Mucosa of stomach (tissue), 1 donor: ENCODE results near the gene TAAR2.

Source experiments
- H3K27me3 ChIP-seq: one replicate; pipeline ENCODE4 v1.7.0; 2013; ENCODE audit warnings: mild to moderate bottlenecking, low read length; ENCODE audit not compliant: control insufficient read depth, insufficient read depth
- H3K36me3 ChIP-seq: one replicate; pipeline ENCODE4 v1.7.0; 2013; ENCODE audit warnings: low read length; ENCODE audit not compliant: control insufficient read depth, insufficient read depth
- H3K4me1 ChIP-seq: one replicate; pipeline ENCODE4 v1.7.0; 2013; ENCODE audit warnings: mild to moderate bottlenecking, low read length; ENCODE audit not compliant: control insufficient read depth, insufficient read depth
- H3K4me3 ChIP-seq: one replicate; pipeline ENCODE4 v1.7.0; 2013; ENCODE audit warnings: low read length
- H3K9ac ChIP-seq: one replicate; pipeline ENCODE4 v1.7.0; 2013; ENCODE audit warnings: mild to moderate bottlenecking, low read length, moderate library complexity
- H3K9me3 ChIP-seq: one replicate; pipeline ENCODE4 v1.7.0; 2013; ENCODE audit warnings: mild to moderate bottlenecking, low read length, moderate library complexity; ENCODE audit not compliant: control insufficient read depth
- donor health status: Pancreatic carcinoma.

The TAAR2 gene

DNA sequence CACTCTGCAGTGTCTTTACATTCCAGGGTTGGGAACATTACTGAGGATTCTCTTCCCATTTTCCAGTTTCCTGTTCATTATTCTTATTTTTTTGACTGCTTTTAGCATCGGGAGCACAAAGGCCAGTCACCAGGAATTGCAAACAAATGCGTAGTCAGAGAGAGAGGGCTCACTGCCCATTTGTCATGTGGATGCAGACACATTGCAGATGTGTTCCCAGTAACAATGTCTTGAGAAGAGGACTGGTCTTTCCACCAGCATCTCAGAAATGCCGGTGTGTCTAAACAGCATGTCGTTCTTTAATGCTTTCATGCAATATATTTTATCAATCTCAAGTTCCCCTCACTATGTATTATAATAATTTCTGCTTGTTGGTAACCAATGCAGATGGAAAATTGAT lies 54.9 kb downstream of the TAAR2 start:
- no peak overlapping the region for H3K9ac ChIP-seq
- no peak overlapping the region for H3K4me3 ChIP-seq
- peaks cover 20% of the 10 kb centered on the region for H3K27me3 ChIP-seq
- no peaks in the 10 kb centered on the region for H3K4me1 ChIP-seq
- H3K9me3 ChIP-seq, result no peaks in the 10 kb centered on the region
- no peaks in the 10 kb centered on the region for H3K36me3 ChIP-seq

DNA sequence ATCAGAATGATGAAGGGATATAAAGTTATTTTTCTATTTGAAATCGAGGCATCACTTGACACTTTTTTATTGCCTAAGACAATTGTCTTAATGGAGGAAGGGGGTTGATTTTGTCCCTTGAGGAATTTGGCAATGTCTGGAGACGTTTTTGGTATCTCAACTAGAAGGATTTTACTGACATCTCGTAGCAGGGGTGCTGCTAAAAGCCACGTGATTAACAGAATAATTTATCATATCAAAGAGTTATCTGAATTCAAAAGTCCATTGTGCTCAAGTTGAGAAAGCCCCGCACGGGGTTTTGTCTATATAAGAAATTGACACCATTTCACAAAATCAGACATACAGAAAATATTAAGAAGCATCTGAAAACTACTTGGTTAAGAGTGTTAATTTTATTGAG lies 55.5 kb downstream of the TAAR2 start:
- Histone ChIP-seq H3K4me3 (no peak overlapping the region), H3K27me3 (peaks cover 20% of the 10 kb centered on the region), H3K9me3 (no peaks in the 10 kb centered on the region), H3K9ac (no peak overlapping the region), H3K4me1 (no peaks in the 10 kb centered on the region), H3K36me3 (no peaks in the 10 kb centered on the region)

DNA sequence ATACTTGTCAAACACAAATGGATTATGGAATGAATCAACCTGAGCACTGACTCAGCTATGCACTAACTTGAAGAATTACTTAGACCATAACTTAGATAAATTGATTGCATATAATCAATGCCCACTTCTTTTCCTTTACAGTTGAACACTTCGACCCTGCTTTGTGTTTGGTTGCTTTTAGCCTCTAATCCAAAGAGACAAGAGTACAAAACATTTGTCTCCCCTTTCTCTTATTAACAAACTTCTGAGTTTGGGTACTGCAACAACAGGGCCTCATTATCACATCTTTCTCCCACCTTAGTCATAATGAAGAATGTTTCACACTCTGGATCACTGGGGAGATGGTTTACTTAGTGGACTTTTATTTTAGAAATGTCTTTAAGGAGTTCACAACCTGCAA lies 56.5 kb downstream of the TAAR2 start:
- H3K4me3 ChIP-seq, result no peak overlapping the region
- peaks cover 30% of the 10 kb centered on the region for H3K27me3 ChIP-seq
- no peaks in the 10 kb centered on the region for H3K4me1 ChIP-seq
- no peaks in the 10 kb centered on the region for H3K9me3 ChIP-seq
- no peak overlapping the region for H3K9ac ChIP-seq
- H3K36me3 ChIP-seq, result no peaks in the 10 kb centered on the region
